ENCODE results near the gene FBXW5. TPM values are rescaled to one million over a fixed set of nuclear protein-coding genes. Genes with fewer than 3 reads are reported as not detected.
A peak's percentile ranks its signal among the peaks of the same experiment; 100 is the strongest.

FBXW5 gene
- total RNA-seq, 1 experiment from 2014 or later: 101 TPM

GRCh38 chr9:136942112-136942880, 2.2 kb downstream of the FBXW5 start:
- H3K27ac ChIP-seq: no peak overlapping the region
- DNase-seq: no peak
- H3K9me2 ChIP-seq (ENCODE audit: insufficient read depth): no peaks in the 10 kb centered on the region
- intact Hi-C loops (cut with micrococcal nuclease; ENCODE audit: unreplicated experiment): loop anchor here (5.0 kb wide), 1 partner anchor 60 kb away; no protein-coding TSS in a partner anchor
- H2AFZ ChIP-seq: no peak overlapping the region
- TF ChIP-seq EZH2 (IDR thresholded peaks at IDR 0.05; ENCODE audit: low read depth) (no peak), CTCF (conservative IDR thresholded peaks at IDR 0.05) (no peak)
- H3F3A ChIP-seq (ENCODE audit: insufficient read depth, low read depth): peaks cover 18% of the 10 kb centered on the region; the same call in 1 of the 2 replicates
- no peak overlapping the region for H3K4me3 ChIP-seq
- H3K9me3 ChIP-seq (ENCODE audit: insufficient read depth, low read depth): no peaks in the 10 kb centered on the region
- peak overlapping the region; percentile 95 for H3K4me2 ChIP-seq
- H4K20me1 ChIP-seq (ENCODE audit: insufficient read depth): no peaks in the 10 kb centered on the region; the same call in none of the 2 replicates
- CTCF ChIA-PET: interaction anchor here (0.6 kb wide), 1 partner anchor 31 kb away, joined by 3 read pairs; no protein-coding TSS in a partner anchor
- H3K27me3 ChIP-seq (ENCODE audit: insufficient read depth, low read depth): no peaks in the 10 kb centered on the region
- POLR2A ChIA-PET (ENCODE audit: unreplicated experiment): no interaction called here
- H3K4me1 ChIP-seq (replicated peaks; ENCODE audit: insufficient read depth): peaks cover 6% of the 10 kb centered on the region; the same call in 1 of the 2 replicates
- BruUV-seq (replicated peaks): TSS peak; percentile 20
- peaks cover 18% of the 10 kb centered on the region for H3K79me2 ChIP-seq (ENCODE audit: low read depth)
- peaks cover 7% of the 10 kb centered on the region for H3K36me3 ChIP-seq (ENCODE audit: low read depth)

GRCh38 chr9:136941231-136942111, 3.1 kb downstream of the FBXW5 start:
- DNase-seq: no peak
- Histone ChIP-seq H4K20me1 (ENCODE audit: insufficient read depth) (no peaks in the 10 kb centered on the region; the same call in none of the 2 replicates), H3K4me3 (no peak overlapping the region), H3K27me3 (ENCODE audit: insufficient read depth, low read depth) (no peaks in the 10 kb centered on the region), H3K9me3 (ENCODE audit: insufficient read depth, low read depth) (no peaks in the 10 kb centered on the region), H3K9me2 (ENCODE audit: insufficient read depth) (no peaks in the 10 kb centered on the region), H3F3A (ENCODE audit: insufficient read depth, low read depth) (peaks cover 15% of the 10 kb centered on the region; the same call in 1 of the 2 replicates), H3K36me3 (ENCODE audit: low read depth) (peaks cover 7% of the 10 kb centered on the region), H3K79me2 (ENCODE audit: low read depth) (peaks cover 18% of the 10 kb centered on the region), H3K4me2 (no peak overlapping the region), H3K27ac (no peak overlapping the region), H3K4me1 (replicated peaks; ENCODE audit: insufficient read depth) (peaks cover 6% of the 10 kb centered on the region; the same call in 1 of the 2 replicates), H2AFZ (no peak overlapping the region)
- intact Hi-C loops (cut with micrococcal nuclease; ENCODE audit: unreplicated experiment): loop anchor here (5.0 kb wide), 1 partner anchor 59 kb away; no protein-coding TSS in a partner anchor
- TF ChIP-seq CTCF (conservative IDR thresholded peaks at IDR 0.05): no peak
- TF ChIP-seq EZH2 (IDR thresholded peaks at IDR 0.05; ENCODE audit: low read depth): no peak
- CTCF ChIA-PET: interaction anchor here (0.6 kb wide), 1 partner anchor 32 kb away, joined by 3 read pairs; no protein-coding TSS in a partner anchor
- POLR2A ChIA-PET (ENCODE audit: unreplicated experiment): interaction anchor here (0.5 kb wide), 1 partner anchor 94 kb away, joined by 12 read pairs; no protein-coding TSS in a partner anchor
- BruUV-seq (replicated peaks): no TSS peak

All from PC-9 (cell line).